Stomach smooth muscle (tissue), 2 donors: ENCODE data around the gene RPS10.

Source experiments
- H3K27ac ChIP-seq: one replicate; pipeline ENCODE4 v1.7.0; 2013; ENCODE audit warnings: mild to moderate bottlenecking, low read length, inconsistent platforms
- H3K27me3 ChIP-seq, 2 donors: one replicate each; pipeline ENCODE4 v1.7.0; 2013; ENCODE audit warnings: low read length in 2 of 2; ENCODE audit not compliant: insufficient read depth in 2 of 2, control insufficient read depth in 1 of 2
- H3K36me3 ChIP-seq, 2 donors: one replicate each; pipeline ENCODE4 v1.7.0; 2013; ENCODE audit warnings: low read length in 2 of 2; ENCODE audit not compliant: control insufficient read depth in 2 of 2, insufficient read depth in 2 of 2
- H3K4me1 ChIP-seq: one replicate; pipeline ENCODE4 v1.7.0; 2013; ENCODE audit warnings: low read length; ENCODE audit not compliant: control insufficient read depth, insufficient read depth
- H3K4me3 ChIP-seq, 2 donors: one replicate each; pipeline ENCODE4 v1.7.0; 2013; ENCODE audit warnings: low read length in 2 of 2
- H3K9ac ChIP-seq, 2 donors: one replicate each; pipeline ENCODE4 v1.7.0; 2013; ENCODE audit warnings: low read length in 2 of 2, mild to moderate bottlenecking in 1 of 2
- H3K9me3 ChIP-seq, 2 donors: one replicate each; pipeline ENCODE4 v1.7.0; 2013; ENCODE audit warnings: low read length in 2 of 2; ENCODE audit not compliant: control insufficient read depth in 2 of 2
- donor health status: healthy.
- donor health status: Pancreatic carcinoma.

RPS10 gene

DNA sequence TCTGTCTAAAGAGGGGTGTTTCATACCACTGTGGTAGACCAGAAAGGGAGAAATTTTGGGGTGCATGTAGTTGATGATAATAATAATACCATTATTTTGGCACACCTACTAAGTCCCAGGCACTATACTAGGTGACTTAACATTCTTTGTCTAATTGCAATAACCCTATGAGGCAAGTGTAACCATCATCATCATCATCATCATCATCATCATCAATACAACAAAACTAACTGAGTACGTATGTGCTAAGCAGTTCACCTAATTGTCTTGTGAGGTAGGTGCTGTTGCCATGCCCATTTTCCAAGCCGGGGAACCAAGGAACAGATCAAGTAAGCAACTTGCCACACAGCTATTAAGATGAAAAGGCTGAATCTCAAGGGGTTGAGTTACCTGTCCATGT lies 37.4 kb upstream of the RPS10 start:
- peaks cover 5% of the 10 kb centered on the region for H3K4me1 ChIP-seq
- H3K36me3 ChIP-seq = no peaks in the 10 kb centered on the region
- peaks cover 14 to 19% of the 10 kb centered on the region in 2 donors for H3K27me3 ChIP-seq
- H3K9ac ChIP-seq = no peak overlapping the region
- H3K27ac ChIP-seq = no peak overlapping the region
- no peaks in the 10 kb centered on the region for H3K9me3 ChIP-seq
- H3K4me3 ChIP-seq = no peak overlapping the region

DNA sequence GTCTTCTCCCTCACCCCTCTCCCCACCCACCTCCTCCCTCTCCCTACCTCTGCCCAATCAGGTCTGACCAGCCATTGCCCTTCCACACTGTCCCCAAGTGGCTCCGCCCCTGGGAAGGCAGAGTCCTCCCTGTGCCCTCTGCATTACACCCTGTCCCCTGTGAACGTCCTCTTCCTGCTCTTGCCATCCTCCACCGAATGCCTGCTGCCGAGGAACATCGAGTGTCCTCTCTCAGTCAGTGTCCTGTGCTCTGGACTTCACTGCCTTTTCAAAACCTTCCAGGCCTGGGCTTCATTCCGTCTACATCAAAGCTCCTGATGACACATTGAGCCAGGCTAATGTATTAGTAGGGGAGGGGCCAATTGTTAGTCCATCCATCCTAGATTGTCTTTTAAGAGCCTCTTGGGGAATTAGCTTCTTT lies 36.7 kb upstream of the RPS10 start:
- H3K4me3 ChIP-seq = no peak overlapping the region
- peaks cover 14 to 19% of the 10 kb centered on the region in 2 donors for H3K27me3 ChIP-seq
- H3K36me3 ChIP-seq = no peaks in the 10 kb centered on the region
- H3K9ac ChIP-seq = no peak overlapping the region
- H3K9me3 ChIP-seq = no peaks in the 10 kb centered on the region
- H3K4me1 ChIP-seq = peaks cover 5% of the 10 kb centered on the region
- no peak overlapping the region for H3K27ac ChIP-seq

- Histone ChIP-seq H3K4me3 (no peak overlapping the region), H3K9ac (no peak overlapping the region), H3K4me1 (peaks cover 5% of the 10 kb centered on the region), H3K27me3 (peaks cover 14 to 18% of the 10 kb centered on the region in 2 donors), H3K27ac (no peak overlapping the region), H3K9me3 (no peaks in the 10 kb centered on the region), H3K36me3 (no peaks in the 10 kb centered on the region)
These were observed 36.1 kb upstream of the RPS10 start for GRCh38 chr6:34462010-34462409.

DNA sequence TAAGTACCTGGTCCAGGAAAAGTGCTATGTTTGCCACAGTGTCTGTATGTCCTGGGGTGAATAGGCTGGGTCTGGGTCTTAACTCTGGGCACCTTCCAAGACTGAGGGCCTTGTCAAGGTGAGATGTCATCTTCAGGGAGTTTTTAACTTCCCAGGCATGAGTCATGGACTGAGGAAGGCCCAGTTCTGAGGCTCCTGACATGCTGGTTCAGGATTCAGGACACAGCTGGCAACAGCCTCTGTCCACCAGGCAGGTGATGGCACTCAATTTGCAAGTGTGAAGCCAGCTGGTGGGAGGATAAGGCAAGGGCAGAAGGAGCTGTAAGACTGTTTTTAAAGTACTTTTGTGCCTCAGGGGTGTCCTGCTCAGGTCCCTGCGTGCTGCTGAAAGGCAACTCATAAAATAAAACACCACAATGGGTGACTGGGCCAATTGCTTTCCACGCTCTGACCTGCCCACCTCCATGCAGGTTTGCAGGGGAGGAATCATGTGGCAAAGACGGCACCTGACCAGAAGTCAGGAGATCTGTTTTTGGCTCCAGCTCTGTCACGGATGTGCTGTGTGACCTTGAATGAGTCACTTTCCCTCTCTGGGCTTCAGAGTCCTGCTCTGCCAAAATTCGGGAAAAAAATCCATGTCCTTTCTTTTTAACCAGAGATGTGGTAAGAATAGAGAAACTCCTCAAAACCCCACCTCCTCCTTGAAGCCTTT lies 35.1 kb upstream of the RPS10 start:
- Histone ChIP-seq H3K9me3 (no peaks in the 10 kb centered on the region), H3K4me3 (no peak overlapping the region), H3K27me3 (peaks cover 8 to 10% of the 10 kb centered on the region in 2 donors), H3K9ac (no peak overlapping the region), H3K36me3 (no peaks in the 10 kb centered on the region), H3K4me1 (peaks cover under 1% of the 10 kb centered on the region), H3K27ac (no peak overlapping the region)

DNA sequence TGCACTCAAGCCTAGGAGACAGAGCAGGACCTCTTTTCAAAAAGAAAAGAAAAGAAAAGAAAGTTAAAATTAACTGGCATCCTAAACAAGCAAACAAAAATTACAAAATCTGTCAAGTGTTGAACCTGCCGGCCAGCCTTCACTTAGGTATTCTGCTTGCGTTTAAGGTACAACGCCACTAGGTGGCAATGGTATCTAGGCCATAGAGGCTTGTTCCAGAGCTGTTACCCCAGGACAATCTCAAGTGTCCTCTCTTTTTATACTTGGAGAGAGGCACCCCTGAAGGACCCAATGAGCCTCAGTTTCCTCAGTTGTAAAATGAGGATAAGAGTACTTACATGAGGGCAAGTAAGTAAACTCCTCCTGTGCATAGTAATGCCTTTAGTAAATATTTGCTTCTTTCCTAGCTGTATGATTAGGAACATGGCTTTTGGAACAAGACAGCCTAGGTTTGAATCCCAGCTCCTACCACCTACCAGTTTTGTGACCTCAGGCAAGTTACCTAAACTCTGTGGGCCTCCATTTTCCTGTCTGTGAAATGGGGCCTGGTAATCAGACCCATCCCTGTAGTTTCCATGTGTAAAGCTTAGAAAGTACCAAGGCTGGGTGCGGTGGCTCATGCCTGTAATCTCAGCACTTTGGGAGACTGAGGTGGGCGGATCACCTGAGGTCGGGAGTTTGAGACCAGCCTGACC lies 34.2 kb upstream of the RPS10 start:
- Histone ChIP-seq H3K27ac (no peak overlapping the region), H3K36me3 (no peaks in the 10 kb centered on the region), H3K9ac (no peak overlapping the region), H3K27me3 (peaks cover under 1 to 5% of the 10 kb centered on the region in 2 donors), H3K9me3 (no peaks in the 10 kb centered on the region), H3K4me3 (no peak overlapping the region), H3K4me1 (no peaks in the 10 kb centered on the region)

GRCh38 chr6:34457742-34458735 lies 32.2 kb upstream of the RPS10 start:
- Histone ChIP-seq H3K9me3 (no peaks in the 10 kb centered on the region), H3K9ac (no peak overlapping the region), H3K4me1 (no peaks in the 10 kb centered on the region), H3K4me3 (no peak overlapping the region), H3K27me3 (no peaks in the 10 kb centered on the region), H3K27ac (no peak overlapping the region), H3K36me3 (no peaks in the 10 kb centered on the region)

DNA sequence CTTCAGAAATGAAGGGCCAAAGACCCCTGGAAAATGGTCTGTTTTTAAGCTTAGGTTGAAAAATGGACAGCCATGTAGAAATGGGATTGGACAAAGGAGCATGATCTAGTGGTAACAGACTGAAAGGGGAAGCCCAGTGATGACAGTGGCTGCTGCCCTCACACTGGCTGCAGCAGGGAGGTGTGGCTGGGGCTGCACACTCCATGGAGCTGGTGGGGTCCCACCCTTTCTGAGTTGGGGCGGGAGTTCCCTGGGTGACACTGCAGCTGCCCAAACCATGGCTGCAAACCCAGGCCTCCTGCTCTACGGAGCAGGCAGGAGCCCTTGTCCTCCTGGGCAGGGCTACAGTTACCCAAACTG lies 31.5 kb upstream of the RPS10 start:
- no peak overlapping the region for H3K27ac ChIP-seq
- H3K27me3 ChIP-seq = no peaks in the 10 kb centered on the region
- no peak overlapping the region for H3K9ac ChIP-seq
- H3K4me3 ChIP-seq = no peak overlapping the region
- H3K9me3 ChIP-seq = no peaks in the 10 kb centered on the region
- H3K4me1 ChIP-seq = no peaks in the 10 kb centered on the region
- no peaks in the 10 kb centered on the region for H3K36me3 ChIP-seq

DNA sequence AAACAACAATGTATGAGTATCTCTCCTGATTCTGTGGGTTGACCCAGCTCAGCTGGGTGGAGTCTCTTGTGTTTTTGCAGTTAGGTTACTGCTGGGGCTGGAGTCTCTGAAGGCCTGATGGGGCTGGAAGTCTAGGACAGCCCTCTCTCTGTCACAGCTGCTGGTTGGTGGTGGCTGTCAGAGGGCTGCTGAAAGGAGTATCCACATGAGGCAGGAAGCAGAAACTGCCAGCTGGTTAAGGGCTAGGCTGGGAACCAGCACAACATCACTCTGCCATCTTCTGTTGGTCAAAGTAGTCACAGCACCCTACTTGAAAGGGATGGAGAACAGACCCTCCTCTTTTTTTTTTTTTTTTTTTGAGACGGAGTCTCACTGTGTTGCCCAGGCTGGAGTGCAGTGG lies 30.0 kb upstream of the RPS10 start:
- H3K9me3 ChIP-seq = peaks cover 3 to 7% of the 10 kb centered on the region in 2 donors
- no peak overlapping the region for H3K27ac ChIP-seq
- H3K9ac ChIP-seq = no peak overlapping the region
- H3K4me3 ChIP-seq = no peak overlapping the region
- no peaks in the 10 kb centered on the region for H3K27me3 ChIP-seq
- no peaks in the 10 kb centered on the region for H3K4me1 ChIP-seq
- no peaks in the 10 kb centered on the region for H3K36me3 ChIP-seq

- H3K27ac ChIP-seq = no peak overlapping the region
- H3K4me1 ChIP-seq = no peaks in the 10 kb centered on the region
- no peaks in the 10 kb centered on the region for H3K36me3 ChIP-seq
- no peak overlapping the region for H3K9ac ChIP-seq
- H3K27me3 ChIP-seq = no peaks in the 10 kb centered on the region
- H3K9me3 ChIP-seq = peaks cover 3 to 7% of the 10 kb centered on the region in 2 donors
- H3K4me3 ChIP-seq = no peak overlapping the region
These were observed 25.3 kb upstream of the RPS10 start for GRCh38 chr6:34451192-34451591.

GRCh38 chr6:34447910-34448309 lies 22.0 kb upstream of the RPS10 start:
- H3K9me3 ChIP-seq = peaks cover 3 to 7% of the 10 kb centered on the region in 2 donors
- H3K27me3 ChIP-seq = no peaks in the 10 kb centered on the region
- H3K36me3 ChIP-seq = no peaks in the 10 kb centered on the region
- no peaks in the 10 kb centered on the region for H3K4me1 ChIP-seq
- no peak overlapping the region for H3K27ac ChIP-seq
- H3K4me3 ChIP-seq = no peak overlapping the region
- H3K9ac ChIP-seq = no peak overlapping the region
